Measurements from ENCODE around the gene EPDR1.

EPDR1 gene

DNA sequence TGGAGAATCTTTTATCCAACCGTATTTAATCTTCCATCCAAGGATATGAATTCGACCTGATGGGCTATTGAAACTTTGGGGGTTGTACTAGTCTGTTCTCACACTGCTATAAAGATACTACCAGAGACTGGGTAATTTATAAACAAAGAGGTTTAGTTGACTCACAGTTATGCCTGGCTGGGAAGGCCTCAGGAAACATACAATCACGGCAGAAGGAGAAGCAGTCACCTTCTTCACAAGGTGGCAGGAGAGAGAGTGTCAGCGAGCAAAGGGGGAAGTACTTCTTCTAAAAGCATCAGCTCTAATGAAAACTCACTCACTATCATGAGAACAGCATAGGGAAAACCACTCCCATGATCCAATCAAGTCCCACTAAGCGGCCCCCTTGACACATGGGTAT, 43.8 kb downstream of the EPDR1 start:
- in situ Hi-C loops (cut with HindIII; ENCODE audit: low sequenced_read_pairs), result no loop called here
- no peak overlapping the region for H3K4me3 ChIP-seq (ENCODE audit: low read depth, low read length)
- DNase-seq (ENCODE audit: low read depth, low spot score), result no peak
- TF ChIP-seq, protein P1, sequence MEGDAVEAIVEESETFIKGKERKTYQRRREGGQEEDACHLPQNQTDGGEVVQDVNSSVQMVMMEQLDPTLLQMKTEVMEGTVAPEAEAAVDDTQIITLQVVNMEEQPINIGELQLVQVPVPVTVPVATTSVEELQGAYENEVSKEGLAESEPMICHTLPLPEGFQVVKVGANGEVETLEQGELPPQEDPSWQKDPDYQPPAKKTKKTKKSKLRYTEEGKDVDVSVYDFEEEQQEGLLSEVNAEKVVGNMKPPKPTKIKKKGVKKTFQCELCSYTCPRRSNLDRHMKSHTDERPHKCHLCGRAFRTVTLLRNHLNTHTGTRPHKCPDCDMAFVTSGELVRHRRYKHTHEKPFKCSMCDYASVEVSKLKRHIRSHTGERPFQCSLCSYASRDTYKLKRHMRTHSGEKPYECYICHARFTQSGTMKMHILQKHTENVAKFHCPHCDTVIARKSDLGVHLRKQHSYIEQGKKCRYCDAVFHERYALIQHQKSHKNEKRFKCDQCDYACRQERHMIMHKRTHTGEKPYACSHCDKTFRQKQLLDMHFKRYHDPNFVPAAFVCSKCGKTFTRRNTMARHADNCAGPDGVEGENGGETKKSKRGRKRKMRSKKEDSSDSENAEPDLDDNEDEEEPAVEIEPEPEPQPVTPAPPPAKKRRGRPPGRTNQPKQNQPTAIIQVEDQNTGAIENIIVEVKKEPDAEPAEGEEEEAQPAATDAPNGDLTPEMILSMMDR (IDR thresholded peaks at IDR 0.05; ENCODE audit: low read depth, low read length), result no peak

DNA sequence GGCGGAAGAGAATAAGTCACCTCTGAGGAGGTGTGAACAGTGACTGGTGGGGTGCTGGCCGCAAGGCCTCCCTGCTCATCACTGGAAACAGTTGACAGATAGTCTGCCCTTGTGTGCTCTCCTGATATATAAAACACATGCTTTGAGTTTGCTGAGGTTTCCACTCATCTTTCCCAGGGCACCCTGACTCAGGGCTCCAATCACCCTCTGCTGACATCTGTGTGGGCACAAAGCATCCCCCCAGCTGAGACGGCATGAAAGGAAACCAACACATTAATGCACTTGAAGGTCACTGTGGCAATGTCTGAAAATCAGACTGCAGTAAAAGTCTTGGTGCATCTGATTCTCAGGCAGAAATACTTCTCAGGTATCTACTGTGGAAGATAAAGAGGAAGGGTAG, 49.8 kb downstream of the EPDR1 start:
- no peak overlapping the region for H3K4me3 ChIP-seq (ENCODE audit: low read depth, low read length)
- TF ChIP-seq, protein P1 (IDR thresholded peaks at IDR 0.05; ENCODE audit: low read depth, low read length), result no peak
- no peak for DNase-seq (ENCODE audit: low read depth, low spot score)
- in situ Hi-C loops (cut with HindIII; ENCODE audit: low sequenced_read_pairs), result no loop called here

DNA sequence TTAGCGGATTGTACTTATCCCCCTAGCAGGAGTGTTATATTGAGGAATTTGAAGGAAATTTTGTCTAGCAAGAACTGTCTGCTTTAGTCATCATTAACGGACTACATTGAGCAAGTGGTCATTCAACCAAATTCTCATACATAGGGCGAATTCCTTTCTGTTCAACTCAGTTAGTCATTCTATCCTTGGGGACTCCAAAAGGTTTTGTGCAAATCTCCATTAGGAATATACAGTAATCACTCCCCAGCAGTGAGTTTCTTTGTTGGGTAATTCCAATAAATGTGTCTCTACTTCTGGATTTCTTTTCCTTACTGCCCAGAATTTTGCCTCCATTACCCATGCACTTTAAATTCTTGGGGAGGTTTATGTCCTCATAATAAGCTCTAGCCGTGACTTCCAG, 51.1 kb downstream of the EPDR1 start:
- H3K4me3 ChIP-seq (ENCODE audit: low read depth, low read length), result no peak overlapping the region
- no peak for DNase-seq (ENCODE audit: low read depth, low spot score)
- TF ChIP-seq, protein P1 (IDR thresholded peaks at IDR 0.05; ENCODE audit: low read depth, low read length), result no peak
- in situ Hi-C loops (cut with HindIII; ENCODE audit: low sequenced_read_pairs), result no loop called here

DNA sequence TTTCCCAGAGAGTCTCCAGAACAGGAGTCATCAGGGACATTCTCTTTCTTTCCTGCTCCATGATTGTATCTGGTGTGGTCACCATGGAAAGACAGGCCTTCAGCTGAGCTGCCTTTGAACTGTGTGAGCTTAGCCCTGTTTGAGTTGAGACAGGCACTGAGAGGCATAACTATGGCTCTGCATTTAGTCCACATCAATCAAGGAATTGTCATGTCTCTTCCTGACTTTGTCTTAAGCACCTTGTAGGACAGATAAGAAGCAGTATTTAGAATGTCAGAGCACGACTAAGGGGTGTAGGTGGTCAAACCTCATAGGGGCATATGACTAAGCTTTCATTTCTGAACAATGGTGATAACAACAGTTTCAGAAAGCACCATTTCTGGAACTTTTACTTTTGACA, 53.5 kb downstream of the EPDR1 start:
- no peak for DNase-seq (ENCODE audit: low read depth, low spot score)
- TF ChIP-seq, protein P1 (IDR thresholded peaks at IDR 0.05; ENCODE audit: low read depth, low read length), result no peak
- in situ Hi-C loops (cut with HindIII; ENCODE audit: low sequenced_read_pairs), result no loop called here

DNA sequence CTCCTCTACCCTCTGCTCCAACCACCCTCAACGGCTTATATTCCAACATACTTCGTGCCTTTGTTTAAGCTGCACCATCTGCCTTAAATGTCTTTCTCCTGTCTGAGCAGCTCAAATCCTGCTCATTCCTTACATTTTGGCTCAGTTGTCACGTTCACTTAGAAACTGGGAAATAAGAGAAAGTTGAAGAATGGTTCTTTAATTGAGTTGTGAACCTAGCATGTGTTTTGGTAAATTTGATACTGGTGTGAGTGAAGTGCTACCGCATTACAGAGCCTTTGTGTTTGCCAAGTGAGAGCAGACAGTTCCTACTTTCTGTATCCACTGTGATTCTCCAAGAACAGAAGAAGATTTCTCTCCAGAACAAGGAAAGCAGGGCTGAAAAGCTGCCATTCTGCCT, 54.3 kb downstream of the EPDR1 start:
- DNase-seq (ENCODE audit: low read depth, low spot score), result no peak
- TF ChIP-seq, protein P1 (IDR thresholded peaks at IDR 0.05; ENCODE audit: low read depth, low read length), result no peak
- in situ Hi-C loops (cut with HindIII; ENCODE audit: low sequenced_read_pairs), result no loop called here
- H3K4me3 ChIP-seq (ENCODE audit: low read depth, low read length), result no peak overlapping the region

More for the DNA sequence above, 53.5 kb downstream of the EPDR1 start:
- H3K4me3 ChIP-seq (ENCODE audit: low read depth, low read length), result no peak overlapping the region

DNA sequence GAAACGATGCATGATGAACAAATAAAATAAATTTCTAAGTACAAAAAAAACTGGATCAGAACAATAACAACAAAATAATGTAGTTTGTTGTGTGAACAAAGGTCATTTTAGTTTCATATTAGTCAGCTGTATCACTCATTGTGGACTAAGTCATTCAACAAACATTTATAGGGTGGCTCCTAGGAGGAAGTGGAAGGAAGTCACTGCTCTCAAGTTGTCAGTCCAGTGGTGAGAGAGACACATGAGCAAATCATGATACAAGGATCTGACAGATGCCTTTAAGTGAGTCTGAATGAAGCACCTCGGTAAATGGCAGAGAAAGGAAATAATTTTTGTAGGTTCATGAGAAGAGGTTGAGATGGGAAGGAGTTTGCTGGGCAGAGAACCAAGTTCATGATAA, 56.8 kb downstream of the EPDR1 start:
- in situ Hi-C loops (cut with HindIII; ENCODE audit: low sequenced_read_pairs), result no loop called here
- TF ChIP-seq, protein P1 (IDR thresholded peaks at IDR 0.05; ENCODE audit: low read depth, low read length), result no peak
- no peak for DNase-seq (ENCODE audit: low read depth, low spot score)
- H3K4me3 ChIP-seq (ENCODE audit: low read depth, low read length), result no peak overlapping the region

DNA sequence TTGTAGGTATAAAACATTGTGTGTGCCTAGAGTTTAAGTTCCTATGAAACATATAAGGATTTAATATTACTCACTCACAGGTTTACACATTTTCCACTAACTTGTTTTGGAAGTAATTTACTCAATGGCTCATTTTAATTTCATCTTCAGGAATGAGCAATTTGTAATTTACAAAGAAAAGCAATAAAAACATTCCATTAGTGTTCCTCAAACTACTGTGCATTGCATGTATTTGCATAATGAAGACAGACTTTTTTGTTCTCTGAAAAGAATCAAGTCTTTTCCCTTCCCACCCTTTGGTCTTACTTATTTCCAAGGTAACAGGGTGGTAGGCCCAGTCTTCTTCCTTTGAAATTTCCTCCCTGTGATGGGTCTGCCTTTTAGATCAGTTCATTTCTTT, 61.2 kb downstream of the EPDR1 start:
- TF ChIP-seq, protein P1 (IDR thresholded peaks at IDR 0.05; ENCODE audit: low read depth, low read length), result no peak
- DNase-seq (ENCODE audit: low read depth, low spot score), result no peak
- in situ Hi-C loops (cut with HindIII; ENCODE audit: low sequenced_read_pairs), result no loop called here
- no peak overlapping the region for H3K4me3 ChIP-seq (ENCODE audit: low read depth, low read length)
